GM13977 (cell line): ENCODE measurements around the gene OTUD1.

Source experiments
- DNase-seq: peaks from one replicate; pipeline ENCODE4 v3.0.0; 2012; ENCODE audit warnings: low spot score
- CTCF ChIP-seq: IDR thresholded peaks from 2 replicates; pipeline ENCODE4 v1.5.1; 2012; ENCODE audit warnings: mild to moderate bottlenecking, control low read depth; ENCODE audit not compliant: insufficient read depth; ENCODE audit errors: extremely low read depth, missing control alignments
- in situ Hi-C: fragments of 300-500 bp; cut with MboI; formaldehyde crosslinking; loops from one replicate; pipeline ENCODE4 v1.12.0; 2022; ENCODE audit warnings: low sequenced_read_pairs, low pct_unique_long_range_greater_than_20kb, mixed read lengths, inconsistent platforms; ENCODE audit not compliant: unreplicated experiment

The OTUD1 gene

DNA sequence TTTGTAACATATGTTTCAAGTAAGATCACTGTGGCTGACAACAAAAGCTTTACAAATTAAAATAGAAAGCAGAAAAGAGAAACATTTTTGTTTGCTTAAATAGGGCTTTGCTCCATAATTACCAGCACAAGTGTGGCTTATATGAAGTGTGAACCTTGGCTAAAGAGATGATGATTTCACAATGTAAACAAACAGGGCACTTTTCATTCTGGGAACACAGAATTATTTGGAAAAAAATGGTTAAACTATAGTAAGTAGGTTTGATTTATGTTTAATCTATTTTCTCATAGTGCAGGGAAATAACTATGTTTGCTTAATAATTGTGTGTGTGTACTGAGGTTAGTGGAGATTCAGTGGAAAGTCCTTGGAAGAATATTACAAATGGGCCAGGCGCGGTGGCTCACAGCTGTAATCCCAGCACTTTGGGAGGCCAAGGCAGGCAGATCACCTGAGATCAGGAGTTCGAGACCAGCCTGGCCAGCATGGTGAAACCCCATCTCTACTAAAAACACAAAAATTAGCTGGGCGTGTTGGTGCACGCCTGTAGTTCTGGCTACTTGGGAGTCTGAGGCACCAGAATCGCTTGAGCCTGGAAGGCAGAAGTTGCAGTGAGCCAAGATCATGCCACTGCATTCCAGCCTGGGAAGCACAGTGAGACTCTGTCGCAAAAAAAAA, 19.1 kb upstream of the OTUD1 start:
- in situ Hi-C loops = no loop called here
- no peak for TF ChIP-seq CTCF
- DNase-seq = no peak

DNA sequence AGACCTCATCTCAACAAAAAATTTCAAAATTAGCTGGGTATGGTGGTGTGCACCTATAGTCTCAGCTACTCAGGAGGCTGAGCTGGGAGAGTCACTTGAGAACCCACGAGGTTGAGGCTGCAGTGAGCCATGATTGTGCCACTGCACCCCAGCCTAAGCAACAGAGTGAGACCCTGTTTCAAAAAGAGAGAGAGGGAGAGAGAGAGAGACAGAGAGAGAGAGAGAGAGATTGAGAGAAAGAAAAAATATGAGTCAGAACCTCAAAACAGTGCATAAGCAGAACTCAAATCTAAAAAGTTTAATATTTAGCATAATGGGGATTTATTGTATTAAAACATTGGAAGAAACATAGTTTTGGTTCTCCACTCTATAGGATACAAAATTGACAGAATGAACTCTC, 17.5 kb upstream of the OTUD1 start:
- TF ChIP-seq CTCF = no peak
- DNase-seq = no peak
- in situ Hi-C loops = no loop called here

GRCh38 chr10:23422003-23422411, 16.9 kb upstream of the OTUD1 start:
- no peak for TF ChIP-seq CTCF
- in situ Hi-C loops = no loop called here
- no peak for DNase-seq

- no peak for DNase-seq
- in situ Hi-C loops = no loop called here
- no peak for TF ChIP-seq CTCF
Observed at GRCh38 chr10:23432166-23432565, 6.7 kb upstream of the OTUD1 start.

- in situ Hi-C loops = no loop called here
- TF ChIP-seq CTCF = no peak
- no peak for DNase-seq
Observed at GRCh38 chr10:23432639-23433038, 6.2 kb upstream of the OTUD1 start.

DNA sequence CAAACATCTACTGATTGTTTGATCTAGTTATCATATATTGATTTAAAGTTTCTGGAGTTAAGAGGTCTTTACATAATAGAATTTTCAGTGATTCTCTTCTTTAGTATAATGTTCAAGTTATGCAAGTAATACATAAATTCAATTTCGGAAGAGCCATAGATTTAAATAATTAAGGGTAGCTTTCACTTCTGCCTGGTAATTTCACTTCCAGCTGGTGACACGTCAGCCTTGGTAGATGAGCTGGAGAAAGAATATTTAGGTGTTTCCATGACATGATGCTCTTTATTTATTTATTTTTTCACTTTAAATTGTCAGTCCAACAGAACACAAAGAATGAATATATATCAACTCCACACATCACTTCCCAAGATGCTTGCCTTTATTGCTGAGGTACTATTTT, 5.2 kb upstream of the OTUD1 start:
- TF ChIP-seq CTCF = no peak
- in situ Hi-C loops = no loop called here
- no peak for DNase-seq

DNA sequence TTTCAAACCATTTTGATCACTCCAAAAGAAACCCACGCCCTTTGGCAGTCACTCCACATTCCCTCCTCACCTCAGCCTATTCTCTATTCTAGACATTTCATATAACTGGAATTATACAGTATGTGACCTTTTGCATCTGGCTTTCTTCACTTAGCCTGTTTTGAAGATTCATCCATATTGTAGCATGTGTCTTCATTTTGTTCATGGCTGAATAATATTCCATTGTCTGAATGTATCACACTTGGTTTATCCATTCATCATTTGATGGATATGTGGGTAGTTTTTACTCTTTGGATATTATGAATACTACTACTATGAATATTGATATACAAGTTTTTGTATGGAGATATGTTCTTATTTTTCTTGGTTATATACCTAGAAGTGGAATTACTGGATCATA, 3.5 kb upstream of the OTUD1 start:
- in situ Hi-C loops = no loop called here
- no peak for TF ChIP-seq CTCF
- DNase-seq = no peak
